ENCODE measurements around the gene SORCS3.

- TF ChIP-seq CTCF (IDR thresholded peaks at IDR 0.05) (no peak), EP300 (IDR thresholded peaks at IDR 0.05) (no peak), POLR2A (IDR thresholded peaks at IDR 0.05) (no peak), POLR2AphosphoS5 (IDR thresholded peaks at IDR 0.05) (no peak)
These were observed 154.3 kb downstream of the SORCS3 start for GRCh38 chr10:104795411-104795810.

All from sigmoid colon (tissue), 4 donors.